ENCODE measurements around the gene NTF4. TPM values are rescaled to one million over a fixed set of nuclear protein-coding genes. Genes with fewer than 3 reads are reported as not detected.

The NTF4 gene
- total RNA-seq, 2 donors from 2014 or later: 7.0 to 24.4 TPM

- H3K27ac ChIP-seq: peak overlapping the region; percentile 67 to 72
- H3K27me3 ChIP-seq (replicated peaks; ENCODE audit: insufficient read depth): no peaks in the 10 kb centered on the region
- DNase-seq (ENCODE audit: low spot score): peak; percentile 82
- H3K4me1 ChIP-seq (replicated peaks): peaks cover 16% of the 10 kb centered on the region
- H3K36me3 ChIP-seq: peaks cover 13 to 16% of the 10 kb centered on the region in 2 donors
- H3K9me3 ChIP-seq: no peaks in the 10 kb centered on the region
- no peak overlapping the region for H3K4me3 ChIP-seq
- WGBS: 40% methylated on average over 4 of the region's 4 CpGs
- intact Hi-C loops (cut with DNase I): loop anchor here (5.0 kb wide), 2 partner anchors 49 to 109 kb away; no protein-coding TSS in a partner anchor
- TF ChIP-seq CTCF (IDR thresholded peaks at IDR 0.05): no peak
- TF ChIP-seq POLR2AphosphoS5 (IDR thresholded peaks at IDR 0.05): peak; percentile 88
These were observed 34.2 kb upstream of the NTF4 start for GRCh38 chr19:49098795-49099194.

GRCh38 chr19:49097453-49098288 lies 33.1 kb upstream of the NTF4 start:
- H3K27me3 ChIP-seq (replicated peaks; ENCODE audit: insufficient read depth): no peaks in the 10 kb centered on the region
- intact Hi-C loops (cut with DNase I): loop anchor here (5.0 kb wide), 2 partner anchors 50 to 110 kb away; no protein-coding TSS in a partner anchor
- peak; percentile 97 to 99 (median 98) for TF ChIP-seq CTCF (IDR thresholded peaks at IDR 0.05)
- peak; percentile 88 for TF ChIP-seq POLR2AphosphoS5 (IDR thresholded peaks at IDR 0.05)
- TF ChIP-seq POLR2A (IDR thresholded peaks at IDR 0.05): no peak
- peak; percentile 84 for DNase-seq (ENCODE audit: low spot score)
- no peak overlapping the region for H3K4me3 ChIP-seq
- H3K9me3 ChIP-seq: no peaks in the 10 kb centered on the region
- peaks cover 11 to 16% of the 10 kb centered on the region in 2 donors for H3K36me3 ChIP-seq
- 36% methylated on average over 8 of the region's 8 CpGs for WGBS
- H3K27ac ChIP-seq: peak overlapping the region; percentile 67 to 72
- H3K4me1 ChIP-seq (replicated peaks): peaks cover 16% of the 10 kb centered on the region

GRCh38 chr19:49094505-49095482 lies 30.2 kb upstream of the NTF4 start:
- Histone ChIP-seq H3K4me1 (replicated peaks) (peaks cover 16% of the 10 kb centered on the region), H3K9me3 (no peaks in the 10 kb centered on the region), H3K36me3 (peaks cover 8 to 20% of the 10 kb centered on the region in 2 donors), H3K4me3 (no peak overlapping the region), H3K27me3 (replicated peaks; ENCODE audit: insufficient read depth) (no peaks in the 10 kb centered on the region), H3K27ac (peak overlapping the region in 1 of 2 donors; percentile 13)
- no peak for DNase-seq (ENCODE audit: low spot score)
- no peak for TF ChIP-seq POLR2AphosphoS5 (IDR thresholded peaks at IDR 0.05)
- TF ChIP-seq POLR2A (IDR thresholded peaks at IDR 0.05): no peak
- TF ChIP-seq CTCF (IDR thresholded peaks at IDR 0.05): no peak
- WGBS: 61% methylated on average over 23 of the region's 23 CpGs
- intact Hi-C loops (cut with DNase I): loop anchor here (5.0 kb wide), 2 partner anchors 53 to 113 kb away; no protein-coding TSS in a partner anchor

- no peaks in the 10 kb centered on the region for H3K9me3 ChIP-seq
- H3K27ac ChIP-seq: no peak overlapping the region
- peaks cover 3 to 20% of the 10 kb centered on the region in 2 donors for H3K36me3 ChIP-seq
- intact Hi-C loops (cut with DNase I): no loop called here
- H3K27me3 ChIP-seq (replicated peaks; ENCODE audit: insufficient read depth): no peaks in the 10 kb centered on the region
- peaks cover 7% of the 10 kb centered on the region for H3K4me1 ChIP-seq (replicated peaks)
- no peak for DNase-seq (ENCODE audit: low spot score)
- 92% methylated on average over 6 of the region's 6 CpGs for WGBS
- TF ChIP-seq CTCF (IDR thresholded peaks at IDR 0.05) (no peak), POLR2A (IDR thresholded peaks at IDR 0.05) (no peak), POLR2AphosphoS5 (IDR thresholded peaks at IDR 0.05) (no peak)
- no peak overlapping the region for H3K4me3 ChIP-seq
These were observed 28.1 kb upstream of the NTF4 start for GRCh38 chr19:49092686-49093085.

Data from prostate gland (tissue), 2 donors.